H1 (cell line): ENCODE measurements around the gene ACY1. TPM values are rescaled to one million over a fixed set of nuclear protein-coding genes. Genes with fewer than 3 reads are reported as not detected.
"Not testable (repeated sequence)": the region's sequence is repeated elsewhere in the genome, so short reads cannot be mapped to it uniquely, and the experiment has no call there.

Source experiments
- CTCF ChIA-PET: fragments of 300-600 bp; sonication (Branson Sonifier 250); formaldehyde crosslinking; loops from one replicate; lab custom pipeline; 2021; ENCODE audit not compliant: partially characterized antibody; lab: Charles Lee
- POLR2A ChIA-PET: fragments of 300-600 bp; sonication (Branson Sonifier 250); formaldehyde crosslinking; loops from one replicate; lab custom pipeline; 2021; ENCODE audit warnings: inconsistent platforms; ENCODE audit not compliant: partially characterized antibody; lab: Charles Lee
- DNase-seq, 2 experiments: peaks; one replicate each; pipeline versions ENCODE4 v3.0.0 to v3.0.0-alpha.2; 2010 to 2022; ENCODE audit warnings: low spot score in 2 of 2, low read depth in 1 of 2, mixed read lengths in 1 of 2
- FAIRE-seq: peaks from 2 replicates; lab custom pipeline; 2011; peaks lifted over from hg19 to GRCh38; lab: Jason Lieb, UNC
- H2AFZ ChIP-seq: 2 replicates; pipeline ENCODE4 v1.8.1; 2012; ENCODE audit warnings: low read length, inconsistent platforms
- H2AK5ac ChIP-seq: 2 replicates; pipeline ENCODE4 v1.6.1; 2013; ENCODE audit warnings: low read depth, low read length
- H2BK120ac ChIP-seq: replicated peaks from 2 replicates; pipeline ENCODE3; 2013; ENCODE audit warnings: low read depth, low read length, inconsistent platforms
- H2BK12ac ChIP-seq: 2 replicates; pipeline ENCODE4 v1.6.1; 2013; ENCODE audit warnings: low read depth, low read length
- H2BK15ac ChIP-seq: 2 replicates; pipeline ENCODE4 v1.6.1; 2013; ENCODE audit warnings: low read length
- H2BK20ac ChIP-seq: 2 replicates; pipeline ENCODE4 v1.6.1; 2013; ENCODE audit warnings: low read length
- H2BK5ac ChIP-seq: 2 replicates; pipeline ENCODE4 v1.6.1; 2013; ENCODE audit warnings: low read depth, low read length
- H3K14ac ChIP-seq: 2 replicates; pipeline ENCODE4 v1.6.1; 2013; ENCODE audit warnings: inconsistent platforms; ENCODE audit not compliant: insufficient read length
- H3K18ac ChIP-seq: 2 replicates; pipeline ENCODE4 v1.6.1; 2013; ENCODE audit warnings: low read length; ENCODE audit errors: extremely low read depth
- H3K23ac ChIP-seq: 2 replicates; pipeline ENCODE4 v1.6.1; 2013; ENCODE audit warnings: inconsistent platforms; ENCODE audit not compliant: insufficient read length
- H3K23me2 ChIP-seq: 2 replicates; pipeline ENCODE4 v1.6.1; 2013; ENCODE audit warnings: low read depth, low read length
- H3K27ac ChIP-seq: 2 replicates; pipeline ENCODE4 v1.6.1; 2011; ENCODE audit warnings: low read depth, low read length, inconsistent platforms
- H3K27me3 ChIP-seq, 4 experiments: replicated peaks in 1 of 4; 1 replicate in 1 of 4; 2 replicates in 3 of 4; pipeline versions ENCODE4 v1.6.1 to v1.8.1; 2011 to 2013; ENCODE audit warnings: low read length in 3 of 4, mild to moderate bottlenecking in 3 of 4, inconsistent platforms in 2 of 4, mixed read lengths in 2 of 4, moderate library complexity in 1 of 4; ENCODE audit not compliant: control insufficient read depth in 3 of 4, insufficient read depth in 3 of 4; ENCODE audit errors: extremely low read depth in 1 of 4
- H3K36me3 ChIP-seq, 4 experiments: 2 replicates each; pipeline versions ENCODE4 v1.6.1 to v1.8.1; 2011 to 2013; ENCODE audit warnings: mild to moderate bottlenecking in 4 of 4, low read length in 3 of 4, moderate library complexity in 2 of 4, control low read depth in 1 of 4, inconsistent platforms in 1 of 4; ENCODE audit not compliant: insufficient read depth in 4 of 4, control insufficient read depth in 2 of 4
- H3K4ac ChIP-seq: replicated peaks from 2 replicates; pipeline ENCODE3; 2013; ENCODE audit warnings: low read length, low read depth, mixed read lengths, inconsistent platforms; ENCODE audit not compliant: insufficient read length
- H3K4me1 ChIP-seq, 4 experiments: replicated peaks in 1 of 4; 1 replicate in 1 of 4; 2 replicates in 3 of 4; pipeline versions ENCODE4 v1.6.1 to v1.8.1; 2011 to 2013; ENCODE audit warnings: low read length in 3 of 4, inconsistent platforms in 2 of 4, mixed read lengths in 1 of 4; ENCODE audit not compliant: insufficient read depth in 4 of 4, control insufficient read depth in 3 of 4
- H3K4me2 ChIP-seq, 2 experiments: 2 replicates each; pipeline versions ENCODE4 v1.6.1 to v1.8.1; 2011 to 2013; ENCODE audit warnings: low read depth in 2 of 2, low read length in 2 of 2, control low read depth in 1 of 2, inconsistent platforms in 1 of 2, mild to moderate bottlenecking in 1 of 2; ENCODE audit not compliant: insufficient read depth in 1 of 2
- H3K4me3 ChIP-seq, 4 experiments: fragments of 200-600, 300-600 bp in 1 of 4; sonication (generic), shearing (Covaris generic), sonication (Bioruptor Twin) in 1 of 4; 2 replicates each; pipeline versions ENCODE4 v1.5.1 to v1.8.1; 2011 to 2016; ENCODE audit warnings: low read length in 4 of 4, low read depth in 3 of 4, control low read depth in 2 of 4, inconsistent platforms in 2 of 4, mild to moderate bottlenecking in 2 of 4, mixed read lengths in 1 of 4, moderate library complexity in 1 of 4; ENCODE audit not compliant: insufficient read depth in 2 of 4; ENCODE audit errors: extremely low read depth in 1 of 4
- H3K56ac ChIP-seq: replicated peaks from 2 replicates; pipeline ENCODE3; 2013; ENCODE audit warnings: low read depth, mild to moderate bottlenecking, mixed read lengths, low read length, inconsistent platforms; ENCODE audit not compliant: insufficient read length
- H3K79me1 ChIP-seq: 2 replicates; pipeline ENCODE4 v1.6.1; 2013; ENCODE audit warnings: low read depth, low read length, control low read depth
- H3K79me2 ChIP-seq, 2 experiments: 2 replicates each; pipeline versions ENCODE4 v1.6.1 to v1.8.1; 2012 to 2013; ENCODE audit warnings: low read length in 2 of 2, mild to moderate bottlenecking in 2 of 2, inconsistent platforms in 1 of 2; ENCODE audit not compliant: insufficient read depth in 2 of 2, control insufficient read depth in 1 of 2
- H3K9ac ChIP-seq, 4 experiments: replicated peaks in 1 of 4; 1 replicate in 1 of 4; 2 replicates in 3 of 4; pipeline versions ENCODE4 v1.6.1 to v1.8.1; 2011 to 2013; ENCODE audit warnings: low read depth in 3 of 4, low read length in 3 of 4, control low read depth in 2 of 4, mild to moderate bottlenecking in 2 of 4, moderate library complexity in 2 of 4, inconsistent platforms in 1 of 4; ENCODE audit errors: extremely low read depth in 1 of 4
- H3K9me3 ChIP-seq, 2 experiments: 2 replicates each; pipeline versions ENCODE4 v1.6.1 to v1.8.1; 2012 to 2013; ENCODE audit warnings: mild to moderate bottlenecking in 2 of 2, moderate library complexity in 2 of 2, control low read depth in 1 of 2, inconsistent platforms in 1 of 2, low read depth in 1 of 2, low read length in 1 of 2, mixed read lengths in 1 of 2; ENCODE audit not compliant: insufficient read depth in 2 of 2
- H4K20me1 ChIP-seq, 2 experiments: replicated peaks in 1 of 2; 2 replicates each; pipeline versions ENCODE3 to v1.8.1; 2011 to 2013; ENCODE audit warnings: inconsistent platforms in 2 of 2, low read length in 2 of 2, mild to moderate bottlenecking in 1 of 2; ENCODE audit not compliant: insufficient read depth in 2 of 2, control insufficient read depth in 1 of 2
- H4K5ac ChIP-seq: 2 replicates; pipeline ENCODE4 v1.6.1; 2013; ENCODE audit warnings: low read length, low read depth, mixed read lengths, inconsistent platforms; ENCODE audit not compliant: insufficient read length
- H4K8ac ChIP-seq: 2 replicates; pipeline ENCODE4 v1.8.0; 2013; ENCODE audit warnings: mild to moderate bottlenecking, moderate library complexity, low read length, inconsistent platforms; ENCODE audit not compliant: insufficient read depth; ENCODE audit errors: extremely low read depth
- H4K91ac ChIP-seq: replicated peaks from 2 replicates; pipeline ENCODE3; 2013; ENCODE audit warnings: low read length, mixed read lengths, inconsistent platforms; ENCODE audit not compliant: insufficient read length
- POLR2AphosphoS5 ChIP-seq: IDR thresholded peaks from 2 replicates; pipeline ENCODE4 v1.6.1; 2011; ENCODE audit warnings: low read depth, low read length
- WGBS, 2 experiments: shearing (Covaris generic) in 1 of 2; methylation state at CpG; one replicate each; pipeline versions ENCODE4 v1.1.6 to v1.1.7; 2013 to 2015; ENCODE audit warnings: low lambda C conversion rate in 2 of 2, mixed read lengths in 2 of 2, inconsistent platforms in 1 of 2, low coverage in 1 of 2, missing lambda C conversion rate in 1 of 2; ENCODE audit not compliant: insufficient replicate concordance in 2 of 2, insufficient coverage in 1 of 2, insufficient read length in 1 of 2; ENCODE audit errors: extremely low coverage in 1 of 2, missing lambda C conversion rate in 1 of 2; 5-methylcytosine and 5-hydroxymethylcytosine counted together
- polyA plus RNA-seq, 7 experiments: library from polyadenylated mRNA; depleted of rRNA in 3 of 7; stranded (reverse) in 5 of 7; unstranded in 2 of 7; fragments of >200 nt in 5 of 7; fragments of 200-250 nt in 2 of 7; gene quantifications; 1 replicate in 5 of 7; 2 replicates in 1 of 7; 4 replicates in 1 of 7; pipeline versions ENCODE4 v1.2.1 to v1.2.3, GENCODE V29; 2011 to 2013; ENCODE audit warnings: missing spikeins in 2 of 7, mixed read lengths in 2 of 7
- total RNA-seq: library from RNA; stranded (reverse); fragmentation: NEBNext Ultra II Directional; extraction: Animal tissue kit (Norgen Biotek cat#: 25700); gene quantifications from 2 replicates; pipeline ENCODE4 v1.2.1, GENCODE V29; 2021

ACY1 gene
- total and polyA plus RNA-seq, 2 of the 8 experiments (the other 6 are each of a cell fraction or from before 2014, with no cell fraction given), result 48.3 to 113 TPM

DNA sequence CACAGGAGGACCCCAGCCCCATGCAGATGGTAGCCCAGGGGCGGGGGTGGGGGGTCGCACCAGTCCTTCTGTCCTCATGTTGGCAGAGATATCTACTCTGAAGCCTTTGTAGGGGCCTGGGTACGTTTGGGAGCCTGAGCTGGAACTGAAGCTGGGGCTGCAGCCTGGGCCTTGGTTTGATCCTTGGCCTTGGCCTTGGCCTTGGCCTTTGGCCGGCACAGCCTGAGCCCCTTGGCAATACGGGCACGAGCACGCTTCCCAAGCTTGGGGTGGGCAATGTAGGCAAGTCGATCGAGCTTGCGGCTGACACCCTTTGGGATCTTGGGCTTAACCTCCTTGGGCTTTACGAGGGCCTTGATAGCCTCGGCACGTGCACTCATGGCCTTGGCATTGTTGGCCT lies 10.3 kb downstream of the ACY1 start:
- not testable (repeated sequence) for H3K18ac ChIP-seq, H3K4me2 ChIP-seq, H2AK5ac ChIP-seq, H3K9me3 ChIP-seq
- 93% methylated on average over 5 of the region's 13 CpGs; no CpG with 5 or more reads in 1 of the 2 experiments for WGBS, 2 experiments
- TF ChIP-seq POLR2AphosphoS5, result 0 out of 2 replicates have a peak, but pooled peaks have one; percentile 1
- TF ChIP-seq, all 59 proteins: peak for 1; not testable (repeated sequence) for 58
- CTCF ChIA-PET, result interaction anchor here (0.6 to 6.2 kb wide), 4 partner anchors 12 to 1426 kb away, joined by 3 to 46 read pairs (median 13); partner anchors contain the start of genes ABHD14A, ABHD14B and ACY1
- H2BK20ac ChIP-seq, H2BK5ac ChIP-seq, H3K4me3 ChIP-seq, H4K5ac ChIP-seq, DNase-seq, H3K14ac ChIP-seq, H3K4ac ChIP-seq, H4K91ac ChIP-seq, H2AFZ ChIP-seq, H4K8ac ChIP-seq, H3K27me3 ChIP-seq, H3K79me1 ChIP-seq, H3K27ac ChIP-seq, FAIRE-seq, H3K56ac ChIP-seq, H2BK12ac ChIP-seq, H2BK120ac ChIP-seq, H4K20me1 ChIP-seq, H2BK15ac ChIP-seq, H3K23me2 ChIP-seq, H3K9ac ChIP-seq, H3K23ac ChIP-seq: not testable (repeated sequence)
- Histone ChIP-seq H3K36me3 (peaks cover 17 to 39% (median 28%) of the 10 kb centered on the region in 4 experiments), H3K4me1 (peaks cover 4 to 20% (median 8%) of the 10 kb centered on the region in 4 experiments; a peak in 5 of 7 replicates), H3K79me2 (peaks cover 0 to 17% of the 10 kb centered on the region in 2 experiments; a peak in 3 of 4 replicates)
- POLR2A ChIA-PET, result interaction anchor here (0.7 to 25.9 kb wide), 16 partner anchors 13 to 456 kb away, joined by 3 to 923 read pairs (median 16); partner anchors contain the start of genes ABHD14A, ABHD14B, ACY1 and DUSP7
